ENCODE data around the gene ARFGEF3. TPM values are rescaled to one million over a fixed set of nuclear protein-coding genes. Genes with fewer than 3 reads are reported as not detected.

The ARFGEF3 gene
- total RNA-seq, 1 experiment from 2014 or later = 20.1 TPM

GRCh38 chr6:138383776-138384175 is 222.0 kb downstream of the ARFGEF3 start (continued):
- TF ChIP-seq CREM (CRISPR knock-in tag; IDR thresholded peaks at IDR 0.05) (no peak), NR1H2 (CRISPR knock-in tag; IDR thresholded peaks at IDR 0.05) (no peak), ZNF232 (CRISPR knock-in tag; IDR thresholded peaks at IDR 0.05) (no peak), MYBL2 (CRISPR knock-in tag; IDR thresholded peaks at IDR 0.05) (no peak), USF2 (CRISPR knock-in tag; IDR thresholded peaks at IDR 0.05) (no peak)
- TF ChIP-seq, protein P1, sequence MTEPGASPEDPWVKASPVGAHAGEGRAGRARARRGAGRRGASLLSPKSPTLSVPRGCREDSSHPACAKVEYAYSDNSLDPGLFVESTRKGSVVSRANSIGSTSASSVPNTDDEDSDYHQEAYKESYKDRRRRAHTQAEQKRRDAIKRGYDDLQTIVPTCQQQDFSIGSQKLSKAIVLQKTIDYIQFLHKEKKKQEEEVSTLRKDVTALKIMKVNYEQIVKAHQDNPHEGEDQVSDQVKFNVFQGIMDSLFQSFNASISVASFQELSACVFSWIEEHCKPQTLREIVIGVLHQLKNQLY (CRISPR knock-in tag; IDR thresholded peaks at IDR 0.05) = no peak
- TF ChIP-seq, protein P2, sequence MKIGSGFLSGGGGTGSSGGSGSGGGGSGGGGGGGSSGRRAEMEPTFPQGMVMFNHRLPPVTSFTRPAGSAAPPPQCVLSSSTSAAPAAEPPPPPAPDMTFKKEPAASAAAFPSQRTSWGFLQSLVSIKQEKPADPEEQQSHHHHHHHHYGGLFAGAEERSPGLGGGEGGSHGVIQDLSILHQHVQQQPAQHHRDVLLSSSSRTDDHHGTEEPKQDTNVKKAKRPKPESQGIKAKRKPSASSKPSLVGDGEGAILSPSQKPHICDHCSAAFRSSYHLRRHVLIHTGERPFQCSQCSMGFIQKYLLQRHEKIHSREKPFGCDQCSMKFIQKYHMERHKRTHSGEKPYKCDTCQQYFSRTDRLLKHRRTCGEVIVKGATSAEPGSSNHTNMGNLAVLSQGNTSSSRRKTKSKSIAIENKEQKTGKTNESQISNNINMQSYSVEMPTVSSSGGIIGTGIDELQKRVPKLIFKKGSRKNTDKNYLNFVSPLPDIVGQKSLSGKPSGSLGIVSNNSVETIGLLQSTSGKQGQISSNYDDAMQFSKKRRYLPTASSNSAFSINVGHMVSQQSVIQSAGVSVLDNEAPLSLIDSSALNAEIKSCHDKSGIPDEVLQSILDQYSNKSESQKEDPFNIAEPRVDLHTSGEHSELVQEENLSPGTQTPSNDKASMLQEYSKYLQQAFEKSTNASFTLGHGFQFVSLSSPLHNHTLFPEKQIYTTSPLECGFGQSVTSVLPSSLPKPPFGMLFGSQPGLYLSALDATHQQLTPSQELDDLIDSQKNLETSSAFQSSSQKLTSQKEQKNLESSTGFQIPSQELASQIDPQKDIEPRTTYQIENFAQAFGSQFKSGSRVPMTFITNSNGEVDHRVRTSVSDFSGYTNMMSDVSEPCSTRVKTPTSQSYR (CRISPR knock-in tag; IDR thresholded peaks at IDR 0.05) = no peak

GRCh38 chr6:138386897-138387296 is 225.2 kb downstream of the ARFGEF3 start:
- no peaks in the 10 kb centered on the region for H3K36me3 Mint-ChIP-seq
- H3K27me3 Mint-ChIP-seq (ENCODE audit: low read depth) = no peaks in the 10 kb centered on the region
- no peak overlapping the region for H3K4me3 Mint-ChIP-seq
- H3K27ac Mint-ChIP-seq = no peak overlapping the region
- peaks cover 39% of the 10 kb centered on the region for H3K4me1 Mint-ChIP-seq
- no peak for TF ChIP-seq ATF2 (CRISPR knock-in tag; IDR thresholded peaks at IDR 0.05; ENCODE audit: borderline replicate concordance, low read depth)
- no peak for TF ChIP-seq ZNF138 (CRISPR knock-in tag; conservative IDR thresholded peaks at IDR 0.05)
- no peak for TF ChIP-seq MXD4 (CRISPR knock-in tag; IDR thresholded peaks at IDR 0.05; ENCODE audit: borderline replicate concordance)
- no peak for TF ChIP-seq MYBL2 (CRISPR knock-in tag; IDR thresholded peaks at IDR 0.05)
- TF ChIP-seq ZNF416 (CRISPR knock-in tag; IDR thresholded peaks at IDR 0.05) = no peak
- TF ChIP-seq GRHL2 (CRISPR knock-in tag; IDR thresholded peaks at IDR 0.05; ENCODE audit: insufficient replicate concordance, severe bottlenecking) = no peak
- TF ChIP-seq JAZF1 (CRISPR knock-in tag; IDR thresholded peaks at IDR 0.05) = no peak
- TF ChIP-seq ERG (CRISPR knock-in tag; IDR thresholded peaks at IDR 0.05) = no peak
- no peak for TF ChIP-seq FOXP1 (CRISPR knock-in tag; IDR thresholded peaks at IDR 0.05; ENCODE audit: borderline replicate concordance)
- no peak for TF ChIP-seq OVOL2 (CRISPR knock-in tag; IDR thresholded peaks at IDR 0.05; ENCODE audit: borderline replicate concordance)
- no peak for TF ChIP-seq NFYB (CRISPR knock-in tag; conservative IDR thresholded peaks at IDR 0.05; ENCODE audit: low read depth)
- TF ChIP-seq GABPB1 (CRISPR knock-in tag; IDR thresholded peaks at IDR 0.05) = no peak
- no peak for TF ChIP-seq NR1H2 (CRISPR knock-in tag; IDR thresholded peaks at IDR 0.05)
- TF ChIP-seq NR2C2 (CRISPR knock-in tag; IDR thresholded peaks at IDR 0.05) = no peak
- TF ChIP-seq, protein P3, sequence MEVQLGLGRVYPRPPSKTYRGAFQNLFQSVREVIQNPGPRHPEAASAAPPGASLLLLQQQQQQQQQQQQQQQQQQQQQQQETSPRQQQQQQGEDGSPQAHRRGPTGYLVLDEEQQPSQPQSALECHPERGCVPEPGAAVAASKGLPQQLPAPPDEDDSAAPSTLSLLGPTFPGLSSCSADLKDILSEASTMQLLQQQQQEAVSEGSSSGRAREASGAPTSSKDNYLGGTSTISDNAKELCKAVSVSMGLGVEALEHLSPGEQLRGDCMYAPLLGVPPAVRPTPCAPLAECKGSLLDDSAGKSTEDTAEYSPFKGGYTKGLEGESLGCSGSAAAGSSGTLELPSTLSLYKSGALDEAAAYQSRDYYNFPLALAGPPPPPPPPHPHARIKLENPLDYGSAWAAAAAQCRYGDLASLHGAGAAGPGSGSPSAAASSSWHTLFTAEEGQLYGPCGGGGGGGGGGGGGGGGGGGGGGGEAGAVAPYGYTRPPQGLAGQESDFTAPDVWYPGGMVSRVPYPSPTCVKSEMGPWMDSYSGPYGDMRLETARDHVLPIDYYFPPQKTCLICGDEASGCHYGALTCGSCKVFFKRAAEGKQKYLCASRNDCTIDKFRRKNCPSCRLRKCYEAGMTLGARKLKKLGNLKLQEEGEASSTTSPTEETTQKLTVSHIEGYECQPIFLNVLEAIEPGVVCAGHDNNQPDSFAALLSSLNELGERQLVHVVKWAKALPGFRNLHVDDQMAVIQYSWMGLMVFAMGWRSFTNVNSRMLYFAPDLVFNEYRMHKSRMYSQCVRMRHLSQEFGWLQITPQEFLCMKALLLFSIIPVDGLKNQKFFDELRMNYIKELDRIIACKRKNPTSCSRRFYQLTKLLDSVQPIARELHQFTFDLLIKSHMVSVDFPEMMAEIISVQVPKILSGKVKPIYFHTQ (CRISPR knock-in tag; IDR thresholded peaks at IDR 0.05) = no peak
- no peak for TF ChIP-seq IRF2 (CRISPR knock-in tag; IDR thresholded peaks at IDR 0.05; ENCODE audit: borderline replicate concordance, low read depth)
- no peak for TF ChIP-seq ZSCAN18 (CRISPR knock-in tag; IDR thresholded peaks at IDR 0.05)
- TF ChIP-seq ZBTB21 (CRISPR knock-in tag; IDR thresholded peaks at IDR 0.05; ENCODE audit: borderline replicate concordance) = no peak
- no peak for TF ChIP-seq CBFB (CRISPR knock-in tag; IDR thresholded peaks at IDR 0.05; ENCODE audit: low read depth)
- CTCF ChIA-PET = interaction anchor here (0.6 to 1.8 kb wide), 2 partner anchors 8 to 274 kb away, joined by 3 to 4 read pairs; no protein-coding TSS in a partner anchor
- H3K9me3 Mint-ChIP-seq = no peaks in the 10 kb centered on the region
- DNase-seq (ENCODE audit: low spot score) (no peak), ATAC-seq (no peak)
- POLR2A ChIA-PET = no interaction called here
